Ammon's horn (tissue), 1 donor: ENCODE measurements around the gene P2RY14.

Source experiments
- DNase-seq: peaks from one replicate; pipeline ENCODE4 v3.0.0-alpha.2; 2016; ENCODE audit warnings: low spot score

P2RY14 gene

DNA sequence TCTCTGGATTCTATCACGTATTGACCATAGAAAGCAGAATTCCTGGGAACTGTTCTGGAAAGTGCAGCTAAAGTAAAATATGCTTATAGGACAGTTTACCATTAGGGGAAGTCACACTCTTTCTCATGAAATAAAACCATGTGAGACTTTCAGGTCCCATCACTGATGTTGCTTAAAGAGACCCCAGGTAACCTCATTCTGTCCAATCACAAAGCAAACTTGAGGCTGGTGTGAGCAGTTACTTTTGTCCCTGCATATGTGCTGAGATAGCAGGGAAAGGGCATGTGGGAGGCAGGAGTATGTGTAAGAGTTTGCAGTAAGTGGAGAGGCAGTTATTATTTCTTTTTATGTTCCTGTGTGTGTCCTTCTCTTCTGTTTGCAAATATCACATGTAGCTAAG lies 22.2 kb upstream of the P2RY14 start:
- no peak for DNase-seq

DNA sequence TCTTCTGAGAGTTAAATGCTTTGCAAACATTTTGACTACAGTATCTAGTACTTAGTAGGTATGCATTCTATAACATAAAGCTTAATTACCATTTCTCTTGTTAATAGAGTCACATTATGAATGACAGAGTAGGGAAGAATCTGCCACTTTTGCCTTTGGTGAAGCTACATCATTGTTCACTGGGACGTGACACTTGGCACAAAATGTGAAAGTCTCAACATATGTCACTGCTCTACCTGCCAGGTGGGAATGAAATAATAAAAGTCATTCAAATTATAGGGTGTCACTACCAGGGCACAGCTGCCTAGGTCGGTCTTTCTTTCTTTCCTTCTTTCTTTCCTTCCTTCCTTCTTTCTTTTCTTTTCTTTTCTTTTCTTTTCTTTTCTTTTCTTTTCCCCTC lies 20.7 kb upstream of the P2RY14 start:
- DNase-seq = no peak

DNA sequence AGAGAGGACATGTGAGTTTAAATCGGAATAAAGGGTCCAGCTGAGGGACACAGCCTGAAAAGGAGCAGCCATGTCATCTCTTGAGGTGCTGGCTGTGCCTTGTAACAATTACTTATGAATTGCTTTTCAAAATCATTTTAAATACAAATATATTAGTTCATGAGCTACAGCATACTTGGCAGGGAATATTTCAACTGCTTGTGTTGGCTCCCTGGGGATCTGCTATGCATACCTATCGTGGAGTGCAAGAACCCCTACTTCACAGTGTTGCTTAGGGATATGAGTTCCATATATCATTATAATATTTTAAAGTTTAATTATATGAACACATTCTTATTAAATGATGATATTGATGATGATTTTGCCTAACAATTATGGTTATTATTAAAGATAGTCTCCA lies 19.1 kb upstream of the P2RY14 start:
- no peak for DNase-seq

DNA sequence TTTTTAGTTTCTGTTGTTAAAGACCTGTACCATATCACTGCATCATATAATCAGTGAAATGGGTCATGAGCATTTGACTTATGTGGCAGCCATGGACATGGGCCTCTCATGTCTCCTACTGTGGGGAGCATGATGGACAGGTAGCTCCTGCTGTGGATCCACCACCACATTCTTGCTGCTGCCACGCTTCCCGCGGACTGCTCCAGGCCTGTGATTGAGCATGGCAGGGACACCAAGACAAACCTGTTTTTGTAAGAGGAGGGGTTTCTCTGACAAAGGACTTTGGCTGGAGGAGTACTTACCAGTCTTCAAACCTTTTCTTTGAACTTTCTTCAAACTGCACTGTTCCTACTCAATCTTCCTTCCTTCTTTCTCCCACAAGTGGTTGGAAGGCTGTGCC lies 17.9 kb upstream of the P2RY14 start:
- no peak for DNase-seq

DNA sequence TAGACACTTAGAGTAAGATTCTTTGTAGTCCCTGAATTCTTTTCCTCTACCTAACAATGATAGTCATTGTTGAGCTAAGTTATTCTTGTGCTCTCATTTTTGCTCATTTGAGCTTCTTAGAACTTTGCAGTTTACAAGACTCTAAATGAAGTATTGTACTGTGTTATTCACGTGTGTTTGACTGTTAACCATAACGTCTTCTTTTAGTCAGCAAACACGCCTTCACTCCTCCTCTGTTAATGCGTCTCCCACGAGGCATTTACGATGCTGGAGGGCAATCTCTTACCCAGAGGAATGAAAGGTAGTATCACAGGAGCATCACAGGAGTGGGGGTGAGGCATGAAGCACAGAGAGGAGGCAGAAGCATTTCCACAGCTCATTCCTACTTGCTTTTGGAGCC lies 14.8 kb upstream of the P2RY14 start:
- DNase-seq = no peak

DNA sequence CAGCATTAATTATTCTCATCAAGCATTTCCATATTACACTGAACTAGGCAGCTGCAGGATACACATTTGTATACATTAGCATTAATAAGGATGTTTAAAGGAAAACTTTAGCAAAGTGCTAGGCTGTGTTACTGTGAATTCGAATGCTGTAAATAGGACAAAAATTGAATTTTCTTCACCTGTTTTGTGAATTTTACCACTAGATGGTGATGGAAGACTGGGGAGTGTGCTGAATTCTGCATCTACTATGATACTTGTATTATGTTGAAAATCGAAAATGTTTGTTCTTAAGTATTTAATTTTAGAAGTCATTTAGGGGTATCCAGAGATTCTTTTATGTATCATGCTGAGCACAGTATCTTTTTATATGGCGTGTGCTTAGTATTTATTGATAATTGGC lies 12.3 kb upstream of the P2RY14 start:
- no peak for DNase-seq

GRCh38 chr3:151289445-151289844 lies 11.1 kb upstream of the P2RY14 start:
- DNase-seq = no peak

- no peak for DNase-seq
Measured at GRCh38 chr3:151285940-151286339, 7.6 kb upstream of the P2RY14 start.

DNA sequence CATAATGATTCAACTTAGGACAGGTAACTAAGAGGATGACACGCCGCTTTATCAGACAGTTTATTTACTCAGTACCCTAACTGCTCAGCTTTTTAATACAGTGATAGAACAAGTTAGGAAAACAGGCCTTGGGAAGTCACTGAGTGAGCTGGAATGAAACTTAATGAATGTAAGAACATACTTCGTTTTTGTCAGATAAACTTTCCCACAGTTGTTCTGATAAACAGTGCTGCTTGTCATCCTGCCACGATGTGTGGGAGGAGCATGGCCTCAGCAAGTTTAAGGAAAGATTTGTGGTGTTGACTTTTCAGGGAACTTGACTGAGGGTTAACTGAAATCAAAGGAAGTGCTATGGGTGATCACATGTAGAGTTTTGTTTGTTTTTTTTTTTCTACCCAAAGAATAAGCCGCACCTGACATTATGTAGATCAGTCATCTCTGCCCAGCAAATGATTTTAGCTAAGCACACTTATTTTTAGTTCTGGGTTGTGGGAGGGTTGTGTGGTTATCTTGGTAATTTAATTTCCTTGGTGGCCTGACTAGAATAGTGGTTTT lies 5.6 kb upstream of the P2RY14 start:
- no peak for DNase-seq

GRCh38 chr3:151283387-151283786 lies 5.0 kb upstream of the P2RY14 start:
- no peak for DNase-seq

DNA sequence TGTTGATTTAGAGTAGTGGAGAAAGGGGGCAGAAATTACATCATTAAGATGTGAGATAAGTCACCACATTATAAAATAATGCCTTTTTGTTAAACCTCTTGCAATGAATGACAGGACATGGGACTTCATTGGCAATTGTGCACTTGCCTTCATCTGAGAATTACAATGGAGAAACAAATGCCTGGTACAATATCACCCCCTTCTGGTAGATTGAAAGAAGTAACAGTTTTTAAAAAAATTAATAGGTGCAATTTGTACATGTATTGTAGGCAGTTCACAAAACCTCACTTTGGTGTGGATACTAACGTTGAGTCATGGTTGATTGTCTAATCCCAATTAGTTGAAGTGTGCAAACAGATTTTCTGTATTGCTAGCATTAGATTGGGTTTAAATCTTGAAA lies 4.6 kb upstream of the P2RY14 start:
- peak; percentile 74 for DNase-seq

DNA sequence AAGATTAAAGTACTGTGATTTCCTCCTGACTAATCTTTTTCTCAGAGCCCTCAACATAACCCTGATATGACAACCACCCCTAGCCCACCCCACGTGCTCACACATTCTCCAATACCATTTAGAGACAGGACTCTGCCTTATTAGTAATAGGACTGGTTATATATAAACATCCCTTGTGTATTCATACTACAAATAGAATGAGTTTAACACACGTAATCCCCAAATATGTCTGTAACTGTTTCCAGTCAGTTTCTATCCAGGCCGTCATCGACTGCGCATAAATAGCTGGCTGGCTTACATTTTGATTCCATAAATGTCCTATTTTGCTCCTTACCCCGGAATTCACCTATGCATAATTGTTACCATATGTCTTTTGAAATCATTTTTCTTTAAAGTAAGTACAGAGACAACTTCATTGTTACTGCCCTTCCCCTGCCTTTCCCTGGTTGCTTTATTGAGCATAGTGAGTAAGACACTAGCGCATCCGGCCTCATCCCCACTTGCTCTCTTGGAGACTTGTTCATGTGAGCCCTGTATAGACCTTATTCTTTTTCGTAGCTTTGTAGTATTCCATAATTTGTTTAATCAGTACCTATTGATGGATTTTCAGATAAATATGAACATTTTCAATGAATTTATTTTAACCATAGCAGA lies 3.5 kb upstream of the P2RY14 start:
- no peak for DNase-seq

DNA sequence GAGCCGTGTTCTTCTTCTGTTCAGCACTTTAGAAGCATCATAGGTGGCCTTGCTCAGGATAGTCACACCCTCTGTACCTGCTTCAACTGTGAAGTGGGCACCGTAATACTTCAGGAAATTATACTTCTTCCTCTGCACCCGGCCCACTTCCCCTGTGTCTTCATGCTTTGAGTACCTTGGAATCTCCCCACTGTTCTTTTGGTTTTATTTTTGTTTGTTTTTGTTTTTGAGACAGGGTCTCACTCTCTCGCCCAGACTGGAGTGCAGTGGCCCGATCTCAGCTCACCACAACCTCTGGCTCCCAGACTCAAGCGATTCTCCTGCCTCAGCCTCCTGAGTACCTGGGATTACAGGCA lies 1.7 kb downstream of the P2RY14 start:
- no peak for DNase-seq

- DNase-seq = no peak
Measured at GRCh38 chr3:151276038-151276686, 2.2 kb downstream of the P2RY14 start.

GRCh38 chr3:151275091-151275490 lies 3.3 kb downstream of the P2RY14 start:
- DNase-seq = no peak

DNA sequence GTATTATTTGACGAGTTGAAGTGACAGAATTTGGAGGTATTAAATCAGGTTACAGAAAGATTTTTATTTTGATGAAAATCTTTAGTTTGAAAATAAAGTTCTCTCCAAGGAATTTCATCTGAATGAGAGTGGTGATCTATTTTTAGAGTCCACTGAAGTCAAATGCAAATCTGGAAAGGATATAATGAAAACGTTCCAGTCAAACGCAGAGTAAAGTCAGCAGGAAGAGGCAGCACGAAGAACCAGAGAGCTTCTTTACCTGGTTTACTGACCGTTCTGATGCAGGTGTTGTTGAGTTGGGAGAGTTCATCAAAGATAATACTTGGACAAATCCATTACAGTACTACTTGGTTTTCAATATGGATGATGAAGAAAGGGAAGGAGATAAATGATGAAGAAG lies 8.7 kb downstream of the P2RY14 start:
- no peak for DNase-seq

- DNase-seq = no peak
Measured at GRCh38 chr3:151268267-151269235, 9.8 kb downstream of the P2RY14 start.

DNA sequence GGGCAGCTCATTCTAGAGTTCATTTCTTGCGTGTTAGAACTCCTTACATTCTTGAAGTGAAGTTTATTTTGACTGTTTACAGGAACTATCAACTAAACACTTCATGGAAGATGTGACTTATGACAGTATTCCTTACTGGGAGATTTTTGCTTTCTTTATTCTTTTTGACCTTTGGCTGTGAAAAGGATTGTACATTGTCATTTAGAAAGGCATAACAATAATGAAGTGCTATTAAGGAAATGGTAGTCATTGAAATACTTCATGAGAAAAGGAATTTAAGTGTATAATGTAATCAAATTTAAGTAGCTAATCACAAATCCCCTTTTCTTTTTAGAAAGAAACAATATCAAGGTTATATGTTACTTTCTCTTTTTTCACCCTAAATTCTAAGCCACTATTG lies 11.3 kb downstream of the P2RY14 start:
- no peak for DNase-seq

GRCh38 chr3:151265866-151266265 lies 12.5 kb downstream of the P2RY14 start:
- DNase-seq = peak; percentile 70

GRCh38 chr3:151265166-151265565 lies 13.2 kb downstream of the P2RY14 start:
- DNase-seq = no peak

DNA sequence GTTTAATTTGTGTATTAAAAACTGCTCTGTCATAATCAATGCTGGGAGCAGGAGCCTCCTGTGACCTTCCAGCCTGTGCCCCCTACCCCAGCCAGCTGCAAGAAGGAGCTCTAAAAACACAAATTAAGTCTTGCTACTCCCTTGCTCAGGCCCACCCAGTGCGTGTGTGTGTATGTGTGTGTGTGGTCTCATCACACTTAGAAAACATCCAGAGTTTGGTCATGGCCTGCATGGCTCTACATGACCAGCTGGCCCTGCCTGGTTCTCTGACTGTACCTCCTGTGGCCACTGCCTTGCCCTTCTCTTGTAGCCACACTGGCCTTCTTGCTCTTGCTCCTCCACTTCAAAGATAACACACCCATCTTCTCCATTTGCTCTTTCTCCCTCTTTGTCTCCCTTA lies 13.7 kb downstream of the P2RY14 start:
- DNase-seq = no peak

GRCh38 chr3:151262871-151263525 lies 15.3 kb downstream of the P2RY14 start:
- no peak for DNase-seq
